ENCODE results near the gene PSMD13. TPM values are rescaled to one million over a fixed set of nuclear protein-coding genes. Genes with fewer than 3 reads are reported as not detected.

Gene PSMD13
- polyA plus RNA-seq, 1 donor: 90.1 TPM

GRCh38 chr11:204587-205109 is 32.1 kb upstream of the PSMD13 start:
- DNase-seq (ENCODE audit: low read depth): no peak

- DNase-seq (ENCODE audit: low read depth): no peak
Measured at GRCh38 chr11:205221-206001, 31.4 kb upstream of the PSMD13 start.

- DNase-seq (ENCODE audit: low read depth): no peak
Measured at GRCh38 chr11:206002-206384, 30.8 kb upstream of the PSMD13 start.

- DNase-seq (ENCODE audit: low read depth): no peak
Measured at GRCh38 chr11:206526-207207, 30.1 kb upstream of the PSMD13 start.

- peak; percentile 88 for DNase-seq (ENCODE audit: low read depth)
Measured at GRCh38 chr11:207208-207862, 29.4 kb upstream of the PSMD13 start, which contains the start of the genes BET1L and RIC8A. Gene BET1L (minus strand): TSS chr11:207399. CDS start chr11:207321, 78 bp downstream. Gene RIC8A (plus strand): TSS chr11:207708. CDS start chr11:208855, 1,147 bp downstream.

- no peak for DNase-seq (ENCODE audit: low read depth)
Measured at GRCh38 chr11:207863-208180, 29.0 kb upstream of the PSMD13 start.

- DNase-seq (ENCODE audit: low read depth): peak; percentile 59
Measured at GRCh38 chr11:208181-208916, 28.4 kb upstream of the PSMD13 start.

- DNase-seq (ENCODE audit: low read depth): no peak
Measured at GRCh38 chr11:208917-209260, 27.9 kb upstream of the PSMD13 start.

- DNase-seq (ENCODE audit: low read depth): no peak
Measured at GRCh38 chr11:209275-210121, 27.3 kb upstream of the PSMD13 start.

- no peak for DNase-seq (ENCODE audit: low read depth)
Measured at GRCh38 chr11:210122-210802, 26.5 kb upstream of the PSMD13 start.

- no peak for DNase-seq (ENCODE audit: low read depth)
Measured at GRCh38 chr11:210803-211180, 26.0 kb upstream of the PSMD13 start.

GRCh38 chr11:211295-211694 is 25.5 kb upstream of the PSMD13 start:
- no peak for DNase-seq (ENCODE audit: low read depth)

GRCh38 chr11:211741-212140 is 25.0 kb upstream of the PSMD13 start:
- DNase-seq (ENCODE audit: low read depth): no peak

- DNase-seq (ENCODE audit: low read depth): no peak
Measured at GRCh38 chr11:212150-213100, 24.4 kb upstream of the PSMD13 start.

- no peak for DNase-seq (ENCODE audit: low read depth)
Measured at GRCh38 chr11:213111-213510, 23.7 kb upstream of the PSMD13 start.

- no peak for DNase-seq (ENCODE audit: low read depth)
Measured at GRCh38 chr11:214083-214482, 22.7 kb upstream of the PSMD13 start.

- no peak for DNase-seq (ENCODE audit: low read depth)
Measured at GRCh38 chr11:215581-216037, 21.2 kb upstream of the PSMD13 start.

GRCh38 chr11:216081-216974 is 20.4 kb upstream of the PSMD13 start:
- no peak for DNase-seq (ENCODE audit: low read depth)

Measured in forelimb muscle (tissue), 1 donor.